CD1c-positive myeloid dendritic cell (primary cell): ENCODE data around the gene BLTP2.
"Not testable (repeated sequence)": the region's sequence is repeated elsewhere in the genome, so short reads cannot be mapped to it uniquely, and the experiment has no call there.

ENCODE experiments used
- DNase-seq: peaks from one replicate; pipeline ENCODE4 v3.0.0-alpha.2; 2016; ENCODE audit errors: extremely low spot score

Gene BLTP2

DNA sequence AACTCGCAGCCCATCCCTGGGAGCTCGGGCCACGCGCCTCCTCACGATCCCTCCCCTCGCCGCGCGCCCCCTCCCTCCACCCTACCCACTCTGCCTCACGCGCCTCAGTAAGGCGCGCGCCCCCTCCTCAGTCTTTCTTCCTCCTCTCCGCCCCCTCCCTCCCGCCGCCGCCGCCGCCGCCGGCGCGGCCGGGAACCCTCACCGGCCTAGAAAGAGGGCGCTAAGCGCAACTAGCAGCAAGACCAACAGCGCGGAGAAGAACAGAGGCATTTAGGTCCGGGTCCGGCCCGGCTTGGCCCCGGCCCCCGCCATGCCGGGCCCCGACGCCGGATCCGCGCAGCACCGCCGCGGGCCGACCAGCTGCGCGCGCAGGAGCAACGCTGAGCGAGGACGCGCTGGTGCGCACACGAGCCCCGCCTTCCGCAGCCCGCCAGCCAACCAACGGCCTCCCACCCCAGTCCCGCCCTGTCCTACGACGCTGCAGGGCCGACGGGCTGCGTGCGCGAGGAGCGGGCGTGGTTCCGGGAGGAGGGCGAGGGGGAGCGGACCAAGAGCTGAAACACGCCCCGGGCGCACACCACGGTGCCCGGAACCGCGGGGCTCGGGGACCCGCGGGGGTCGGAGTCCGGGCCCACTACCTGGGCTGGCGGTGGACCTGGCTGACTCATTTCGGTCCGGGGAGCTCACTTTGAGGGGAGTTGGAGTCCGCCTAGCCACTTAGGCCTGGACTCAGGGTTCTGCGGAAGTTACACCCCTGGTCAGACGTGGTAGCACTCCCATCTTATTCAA lies at the start of gene BLTP2:
Gene BLTP2 (minus strand): TSS at position 372 of the 789 bp plus-strand sequence. CDS start 102 bp downstream, at position 270.
- peak; percentile 98 for DNase-seq

DNA sequence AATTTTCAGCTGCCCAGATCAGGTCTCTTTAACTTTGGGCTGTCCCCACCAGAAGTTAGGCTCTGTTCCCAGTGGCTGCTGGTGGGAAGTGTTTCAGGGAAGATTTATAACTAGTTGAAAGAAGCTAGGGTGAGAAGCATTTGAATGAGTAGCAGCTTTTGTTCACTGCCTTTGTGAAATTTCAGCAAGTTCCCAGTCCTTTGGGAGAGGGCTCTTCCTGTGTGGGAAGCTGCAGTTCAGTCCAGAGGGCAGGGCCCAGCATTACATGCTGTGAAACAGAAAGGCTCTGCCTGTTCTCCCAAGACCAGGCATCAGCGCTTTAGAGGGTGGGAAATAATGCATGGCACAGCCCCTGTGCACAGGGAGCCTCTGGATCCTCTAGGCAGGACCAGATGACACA lies 48.9 kb upstream of the BLTP2 start:
- DNase-seq: no peak

DNA sequence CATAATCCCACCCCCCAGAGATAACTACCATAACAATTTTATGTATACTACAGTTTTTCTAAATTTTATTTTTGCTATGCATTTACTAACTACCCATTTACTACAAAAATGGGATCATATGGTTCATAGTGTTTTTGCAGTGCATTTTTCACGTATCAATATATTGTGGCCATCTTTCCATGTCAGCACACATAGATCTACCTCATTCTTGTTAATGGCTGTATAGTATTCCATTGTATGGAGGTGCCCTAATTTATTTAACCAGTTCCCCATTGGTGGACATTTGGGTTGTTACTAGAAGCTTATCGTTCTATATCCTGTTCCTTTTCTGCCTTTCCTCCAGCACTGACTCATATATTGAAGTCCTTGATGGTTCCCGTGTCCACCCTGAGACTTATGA lies 44.1 kb upstream of the BLTP2 start:
- DNase-seq: no peak

DNA sequence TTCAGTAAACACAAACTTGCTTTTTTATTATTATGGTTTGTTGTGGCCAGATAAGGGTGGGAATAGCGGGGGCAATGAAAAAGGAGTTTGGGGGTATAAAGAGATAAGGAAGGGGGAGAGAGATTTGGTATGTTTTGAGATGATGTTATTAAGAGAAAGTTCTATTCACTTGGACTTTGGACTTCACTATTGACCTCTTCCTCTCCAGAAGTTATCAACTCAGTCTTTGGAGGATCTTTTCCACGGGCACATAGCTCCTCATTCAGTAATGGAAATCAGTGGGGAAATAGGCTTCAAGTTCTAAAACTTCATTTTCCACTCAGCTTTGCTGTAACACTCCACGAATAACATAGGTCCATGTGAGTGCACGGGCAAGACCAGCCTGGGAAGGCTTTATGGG lies 43.5 kb upstream of the BLTP2 start:
- no peak for DNase-seq

DNA sequence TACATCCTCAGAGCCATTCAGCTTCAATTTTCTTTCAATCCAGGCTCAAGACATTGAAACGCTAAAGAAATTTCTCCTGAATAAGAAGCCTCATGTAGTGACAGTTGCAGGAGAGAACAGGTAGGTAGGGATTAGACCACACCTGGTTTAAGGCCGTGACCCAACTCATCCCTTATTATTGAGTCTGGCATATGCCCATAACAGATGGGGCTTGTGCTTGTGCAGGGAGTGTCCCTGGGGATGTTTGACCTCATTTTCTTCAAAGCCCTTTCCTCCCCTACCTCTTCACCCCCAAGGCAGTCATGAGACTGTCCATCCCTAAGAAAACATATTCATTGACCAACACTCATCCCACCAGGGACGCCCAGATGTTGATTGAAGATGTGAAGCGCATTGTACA lies 41.3 kb upstream of the BLTP2 start:
- DNase-seq: no peak

DNA sequence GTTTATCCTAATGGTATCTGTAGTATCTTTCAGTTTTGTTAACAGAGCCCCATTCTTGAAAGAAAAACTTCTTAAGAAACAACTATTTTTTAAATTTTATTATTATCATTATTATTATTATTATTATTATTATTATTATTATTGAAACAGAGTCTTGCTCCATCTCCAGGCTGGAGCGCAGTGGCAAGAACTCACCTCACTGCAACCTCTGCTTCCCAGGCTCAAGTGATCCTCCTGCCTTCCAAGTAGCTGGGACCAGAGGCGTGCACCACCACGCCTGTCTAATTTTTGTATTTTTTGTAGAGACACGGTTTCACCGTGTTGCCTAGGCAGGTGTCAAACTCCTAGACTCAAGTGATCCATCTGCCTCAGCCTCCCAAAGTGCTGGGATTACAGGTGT lies 40.4 kb upstream of the BLTP2 start:
- no peak for DNase-seq

DNA sequence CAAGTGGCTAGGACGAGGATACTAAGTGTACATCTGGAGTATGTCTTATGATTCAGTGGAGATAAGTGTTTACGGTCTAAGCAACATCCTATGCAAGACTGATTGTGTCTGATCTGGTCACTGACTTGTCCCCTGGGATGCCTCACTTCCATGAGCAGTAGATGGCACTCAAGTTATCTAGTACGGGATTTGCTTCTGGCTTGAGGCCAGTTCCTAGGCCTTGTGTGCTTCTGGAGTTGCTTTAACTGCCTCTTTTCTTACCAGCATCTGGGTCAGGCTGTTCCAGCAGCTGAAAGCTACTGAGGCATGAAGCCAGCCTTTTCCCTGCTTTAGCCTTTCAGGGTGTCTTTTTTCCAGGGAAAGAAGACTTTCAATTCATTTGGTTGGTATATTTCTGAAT lies 40.0 kb upstream of the BLTP2 start:
- DNase-seq: no peak

DNA sequence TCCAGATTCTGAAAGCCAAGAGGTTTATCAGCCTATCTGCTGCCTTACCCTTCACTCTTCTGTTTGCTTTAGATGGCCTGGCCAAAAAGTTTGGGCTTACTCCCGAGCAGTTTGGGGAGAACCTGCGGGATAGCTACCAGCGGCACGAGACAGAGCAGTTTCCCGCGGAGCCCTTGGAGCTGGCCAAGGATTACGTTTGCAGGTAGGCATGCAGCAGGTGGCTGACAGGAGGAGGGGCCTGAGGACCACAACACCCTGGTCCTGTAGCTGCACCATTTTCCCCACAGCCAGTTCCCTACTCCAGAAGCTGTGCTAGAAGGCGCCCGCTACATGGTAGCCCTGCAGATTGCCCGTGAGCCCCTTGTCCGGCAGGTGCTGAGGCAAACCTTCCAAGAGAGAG lies 37.7 kb upstream of the BLTP2 start:
- no peak for DNase-seq

DNA sequence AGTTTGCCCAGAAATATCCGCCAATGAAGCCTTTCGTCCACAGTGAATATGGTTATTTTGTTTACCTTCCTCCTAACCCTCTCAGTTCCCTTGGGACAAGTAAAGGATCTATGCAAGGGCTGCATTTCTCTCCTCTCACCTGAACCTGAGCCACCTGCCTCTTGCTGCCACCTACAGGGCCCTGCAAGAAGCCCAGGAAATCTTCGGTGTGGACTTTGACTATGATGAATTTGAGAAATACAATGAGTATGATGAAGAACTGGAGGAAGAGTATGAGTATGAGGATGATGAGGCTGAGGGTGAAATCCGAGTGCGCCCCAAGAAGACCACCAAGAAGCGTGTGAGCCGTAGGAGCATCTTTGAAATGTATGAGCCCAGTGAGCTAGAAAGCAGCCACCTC lies 31.0 kb upstream of the BLTP2 start:
- no peak for DNase-seq

DNA sequence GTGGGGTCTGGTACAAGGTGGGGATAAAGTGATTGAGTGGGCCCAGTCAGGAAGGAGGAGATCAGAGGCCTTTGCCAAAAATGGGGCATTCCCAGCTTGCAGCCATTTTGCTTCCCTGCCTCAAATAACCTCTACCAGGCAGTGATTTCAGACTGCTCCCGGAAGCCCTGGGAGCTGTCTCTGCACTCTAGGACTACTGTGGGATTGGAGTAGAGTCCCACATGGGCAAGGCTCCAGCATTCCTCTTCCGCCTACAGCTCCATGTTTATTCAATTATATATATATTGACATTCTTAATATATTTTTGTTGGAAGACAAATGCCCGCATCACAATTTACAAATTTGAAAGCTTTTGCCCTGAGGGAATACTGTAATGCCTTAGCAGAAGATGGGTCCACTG lies 30.5 kb upstream of the BLTP2 start:
- DNase-seq: no peak

DNA sequence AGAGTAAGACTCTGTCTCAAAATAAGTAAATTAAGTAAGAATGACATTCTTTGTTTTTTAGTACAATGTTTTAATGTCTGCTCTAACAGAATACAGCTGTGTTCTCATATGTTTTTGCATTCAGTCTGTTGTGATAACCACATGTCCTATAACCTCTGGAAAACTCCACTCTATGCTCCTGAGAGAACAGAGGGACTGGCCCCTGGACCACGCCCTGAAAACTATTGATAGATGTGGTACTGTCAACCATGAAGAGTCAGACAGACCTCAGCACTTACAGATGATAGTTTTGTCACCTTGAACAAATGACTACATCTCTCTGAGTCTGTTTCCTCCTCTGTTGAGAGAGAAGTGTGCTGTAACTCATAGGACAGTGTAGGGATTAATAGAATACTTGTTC lies 25.0 kb upstream of the BLTP2 start:
- DNase-seq: no peak

DNA sequence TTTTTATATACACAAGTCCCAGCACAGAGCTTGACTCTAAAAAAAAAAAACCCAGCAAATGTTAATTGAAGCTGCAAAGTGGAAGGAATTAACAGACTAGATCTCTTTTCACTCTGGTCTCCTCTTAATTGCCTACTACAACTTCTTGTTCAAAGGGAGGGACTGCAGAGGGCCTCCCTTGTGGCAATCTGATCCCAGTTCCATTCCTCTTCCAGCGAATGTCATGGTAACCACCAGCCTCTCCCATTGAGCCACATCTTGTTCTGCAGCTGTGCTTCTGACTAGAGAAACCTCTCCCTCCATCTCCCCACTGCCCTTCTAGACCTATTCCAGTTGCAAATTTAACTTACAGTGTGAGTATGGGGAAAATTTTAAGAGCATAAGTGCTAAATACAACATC lies 22.9 kb upstream of the BLTP2 start:
- DNase-seq: no peak

DNA sequence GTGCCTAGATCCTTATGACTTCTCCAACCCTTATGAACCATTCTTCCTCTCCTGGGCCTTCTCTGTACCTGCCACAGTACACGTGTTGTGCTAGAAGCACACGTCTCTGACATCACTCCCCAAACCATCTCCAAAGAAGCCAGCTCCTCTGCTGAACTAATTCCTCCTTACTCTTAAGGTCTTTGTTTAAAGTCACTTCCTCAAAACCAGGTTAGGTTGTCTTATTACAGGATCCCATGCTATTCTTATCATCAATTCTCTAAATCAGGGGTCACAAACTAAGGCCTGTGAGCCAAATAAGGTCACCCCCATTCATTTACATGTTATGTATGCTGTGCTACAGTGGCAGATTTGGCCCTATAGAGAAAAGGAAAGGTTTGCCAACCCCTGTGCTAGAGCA lies 21.0 kb upstream of the BLTP2 start:
- no peak for DNase-seq

DNA sequence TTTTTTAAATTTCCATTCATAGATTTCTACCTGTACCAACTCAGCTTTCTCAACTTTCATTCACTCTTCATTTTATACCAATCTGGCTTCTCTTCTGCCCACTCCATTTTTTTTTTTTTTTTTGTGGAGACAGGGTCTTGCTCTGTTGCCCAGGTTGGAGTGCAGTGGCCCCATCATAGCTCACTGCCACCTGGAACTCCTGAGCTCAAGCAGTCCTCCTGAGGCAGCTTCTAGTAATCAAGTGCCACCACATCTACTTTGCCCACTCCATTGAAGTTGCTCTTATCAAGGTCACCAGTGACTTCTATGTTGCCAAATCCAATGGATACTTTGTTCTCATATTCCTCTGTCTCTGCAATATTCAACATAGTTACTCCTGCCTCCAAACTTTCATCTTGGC lies 18.8 kb upstream of the BLTP2 start:
- DNase-seq: no peak

DNA sequence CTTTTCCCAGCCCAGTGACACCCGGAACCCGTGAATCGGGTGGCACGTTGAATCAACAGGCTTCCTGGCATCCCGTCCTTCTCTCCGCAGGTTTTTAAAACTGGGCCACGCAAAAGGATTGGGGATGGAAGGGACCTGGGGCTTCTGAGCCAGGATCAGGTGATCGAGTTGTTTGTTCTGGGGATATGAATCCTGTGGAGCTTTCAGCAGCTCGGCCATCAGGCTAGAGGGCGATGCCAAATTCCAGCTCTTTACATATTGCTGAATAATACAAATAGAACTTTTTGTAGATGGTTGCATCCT lies 17.5 kb upstream of the BLTP2 start:
- DNase-seq: no peak

DNA sequence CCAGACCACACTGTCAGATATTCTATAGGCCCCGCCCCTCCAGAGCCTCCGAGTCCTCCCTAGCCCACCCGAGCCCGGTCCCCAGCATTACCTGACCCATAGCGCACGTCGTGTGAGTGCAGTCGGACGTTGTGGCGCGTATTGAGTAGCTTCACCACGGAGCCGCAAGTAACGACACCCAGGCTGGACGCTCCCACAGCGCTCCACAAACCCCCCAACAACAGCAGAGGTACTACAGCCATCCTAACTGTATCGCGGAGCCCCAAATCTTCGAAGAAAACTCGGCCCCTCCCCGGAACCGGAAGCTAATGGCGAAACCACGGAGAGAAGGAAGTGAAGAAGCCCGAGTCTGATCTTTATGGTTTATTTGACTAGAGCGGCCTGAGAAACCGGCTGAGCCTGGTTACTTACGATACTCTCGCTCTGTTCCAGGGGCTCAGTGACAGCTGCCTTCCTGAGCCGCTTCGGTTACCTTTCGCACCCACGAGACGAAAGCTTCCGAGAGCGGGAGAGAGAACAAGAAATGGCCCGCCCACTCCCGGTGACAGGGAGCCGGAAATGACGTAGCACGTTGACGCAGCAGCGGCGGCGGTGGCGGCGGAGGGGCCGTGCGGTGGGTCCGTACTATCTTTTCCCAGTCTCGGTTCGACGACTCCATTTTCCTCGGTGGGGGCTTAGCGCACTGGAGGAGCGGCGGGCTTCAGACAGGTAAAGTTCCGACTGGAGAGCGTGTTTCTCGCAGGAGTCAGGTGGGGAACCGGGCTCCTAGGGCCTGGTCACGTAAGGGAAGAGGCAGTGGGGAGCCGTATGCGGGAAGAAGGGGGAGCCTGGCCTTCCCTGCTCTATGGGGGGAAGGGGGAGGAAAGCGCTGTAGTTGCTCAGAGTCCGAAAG lies 16.9 kb upstream of the BLTP2 start, which contains the start of the genes SDF2 and SUPT6H:
Gene SDF2 (minus strand): TSS at position 272 of the 892 bp plus-strand sequence. CDS start 30 bp downstream, at position 242.
Gene SUPT6H (plus strand): TSS at position 571 of the 892 bp plus-strand sequence. CDS start 11,197 bp downstream, outside the sequence.
- peak; percentile 96 for DNase-seq

DNA sequence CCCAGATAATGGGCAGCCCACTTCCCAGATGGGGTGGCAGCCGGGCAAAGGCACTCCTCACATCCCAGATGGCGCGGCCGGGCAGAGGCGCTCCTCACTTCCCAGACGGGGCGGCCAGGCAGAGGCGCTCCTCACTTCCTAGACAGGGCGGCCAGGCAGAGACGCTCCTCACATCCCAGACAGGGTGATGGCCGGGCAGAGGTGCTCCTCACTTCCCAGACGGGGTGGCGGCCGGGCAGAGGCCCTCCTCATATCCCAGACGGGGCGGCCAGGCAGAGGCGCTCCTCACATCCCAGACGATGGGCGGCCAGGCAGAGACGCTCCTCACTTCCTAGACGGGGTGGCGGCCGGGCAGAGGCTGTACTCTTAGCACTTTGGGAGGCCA lies 14.5 kb upstream of the BLTP2 start:
- DNase-seq: not testable (repeated sequence)

DNA sequence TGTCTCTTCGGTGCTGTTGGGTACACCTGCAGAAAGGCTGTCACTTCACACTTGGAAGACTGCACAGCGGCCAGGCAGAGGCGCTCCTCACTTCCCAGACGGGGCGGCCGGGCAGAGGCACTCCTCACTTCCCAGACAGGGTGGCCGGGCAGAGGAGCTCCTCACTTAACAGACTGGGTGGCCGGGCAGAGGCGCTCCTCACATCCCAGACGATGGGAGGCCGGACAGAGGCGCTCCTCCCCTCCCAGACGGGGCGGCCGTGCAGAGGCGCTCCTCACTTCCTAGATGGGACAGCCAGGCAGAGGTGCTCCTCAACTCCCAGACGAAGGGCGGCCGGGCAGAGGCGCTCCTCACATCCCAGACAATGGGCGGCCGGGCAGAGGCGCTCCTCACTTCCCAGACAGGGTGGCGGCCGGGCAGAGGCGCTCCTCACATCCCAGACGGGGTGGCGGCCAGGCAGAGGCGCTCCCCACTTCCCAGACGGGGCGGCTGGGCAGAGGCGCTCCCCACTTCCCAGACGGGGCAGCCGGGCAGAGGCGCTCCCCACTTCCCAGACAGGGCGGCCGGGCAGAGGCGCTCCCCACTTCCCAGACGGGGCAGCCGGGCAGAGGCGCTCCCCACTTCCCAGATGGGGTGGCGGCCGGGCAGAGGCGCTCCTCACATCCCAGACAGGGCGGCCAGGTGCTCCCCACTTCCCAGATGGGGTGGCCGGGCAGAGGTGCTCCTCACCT lies 14.0 kb upstream of the BLTP2 start:
- DNase-seq: not testable (repeated sequence)

DNA sequence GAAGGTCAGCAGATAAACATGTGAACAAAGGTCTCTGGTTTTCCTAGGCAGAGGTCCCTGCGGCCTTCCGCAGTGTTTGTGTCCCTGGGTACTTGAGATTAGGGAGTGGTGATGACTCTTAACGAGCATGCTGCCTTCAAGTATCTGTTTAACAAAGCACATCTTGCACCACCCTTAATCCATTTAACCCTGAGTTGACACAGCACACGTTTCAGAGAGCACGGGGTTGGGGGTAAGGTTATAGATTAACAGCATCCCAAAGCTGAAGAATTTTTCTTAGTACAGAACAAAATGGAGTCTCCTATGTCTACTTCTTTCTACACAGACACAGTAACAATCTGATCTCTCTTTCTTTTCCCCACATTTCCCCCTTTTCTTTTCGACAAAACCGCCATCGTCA lies 13.4 kb upstream of the BLTP2 start:
- DNase-seq: not testable (repeated sequence)

DNA sequence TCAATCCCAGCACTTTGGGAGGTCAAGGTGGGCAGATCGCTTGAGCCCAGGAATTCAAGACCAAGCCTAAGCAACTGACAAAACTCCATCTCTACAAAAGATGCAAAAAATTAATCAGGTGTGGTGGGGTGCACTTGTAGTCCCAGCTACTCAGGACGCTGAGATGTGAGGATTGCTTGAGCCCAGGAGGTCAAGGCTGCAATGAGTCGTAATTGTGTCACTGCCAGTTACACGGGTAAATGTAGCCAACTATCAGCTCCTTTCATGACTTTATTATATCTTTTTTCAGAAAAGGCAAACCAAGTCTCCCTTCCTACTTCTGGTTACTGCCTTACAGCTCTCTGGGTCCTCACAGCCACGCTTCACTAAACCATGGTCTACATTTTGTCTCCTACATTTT lies 12.8 kb upstream of the BLTP2 start:
- no peak for DNase-seq

DNA sequence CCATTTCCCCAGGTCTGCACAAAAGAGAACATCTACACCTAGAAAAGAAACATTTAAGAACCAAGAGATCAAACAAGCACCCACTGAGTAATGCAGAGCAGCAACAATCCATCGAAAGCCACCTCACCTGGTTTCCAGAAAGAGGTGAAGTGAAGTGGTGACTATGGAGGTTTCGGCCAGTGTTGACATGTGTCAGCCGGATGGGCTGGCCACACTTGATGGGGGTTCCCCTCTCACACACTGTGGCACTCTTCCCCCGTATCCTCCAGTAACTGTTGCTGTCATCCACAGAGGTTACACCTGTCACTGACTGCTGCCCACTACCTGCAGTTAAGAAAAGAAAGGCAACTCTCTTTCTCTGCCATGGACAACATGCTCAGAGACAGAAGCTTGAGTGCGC lies 10.2 kb upstream of the BLTP2 start:
- no peak for DNase-seq

DNA sequence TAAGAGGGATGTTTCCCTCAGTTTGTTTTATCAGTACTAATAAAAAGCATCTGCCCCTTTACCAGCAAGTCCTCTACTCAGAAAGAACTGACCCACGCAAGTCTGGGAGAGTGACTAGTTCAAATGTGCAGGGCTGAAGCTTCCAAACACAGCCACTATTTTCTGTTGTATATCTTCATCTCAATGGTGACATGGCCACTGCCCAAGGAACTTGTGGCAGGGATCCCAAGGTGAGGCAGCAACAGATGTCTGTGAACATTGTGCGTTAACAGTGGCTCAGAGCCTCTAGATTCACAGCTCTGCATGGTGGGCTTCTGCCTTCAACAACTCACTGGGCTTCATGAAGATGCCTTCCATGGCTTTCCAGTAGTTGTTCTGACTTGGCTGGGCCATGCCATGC lies 3.7 kb upstream of the BLTP2 start:
- DNase-seq: no peak
